GM23338 (cell line): ENCODE measurements around the gene ZKSCAN8. TPM values are rescaled to one million over a fixed set of nuclear protein-coding genes. Genes with fewer than 3 reads are reported as not detected.

Experiments
- ATAC-seq: fragments of 200-7000 bp; cut with Tn5 transposase; 3 replicates; pipeline ENCODE4 v1.9.1; 2020
- DNase-seq: peaks from one replicate; pipeline ENCODE4 v3.0.0-alpha.2; 2015; ENCODE audit warnings: low spot score
- H2AFZ ChIP-seq: fragments of 200-600 bp; sonication (generic); 2 replicates; pipeline ENCODE4 v1.8.0; 2016; ENCODE audit warnings: antibody characterized with exemption, mild to moderate bottlenecking, moderate library complexity
- H3F3A ChIP-seq: fragments of 200-600 bp; sonication (generic); replicated peaks from 2 replicates; pipeline ENCODE4 v1.8.0; 2017; ENCODE audit warnings: antibody characterized with exemption, mixed run types, low read depth
- H3K27ac ChIP-seq: fragments of 200-600 bp; sonication (generic); 2 replicates; pipeline ENCODE4 v1.6.1; 2016; ENCODE audit warnings: low read depth
- H3K27me3 ChIP-seq: fragments of 200-600 bp; sonication (generic); 2 replicates; pipeline ENCODE4 v1.8.0; 2016; ENCODE audit warnings: mild to moderate bottlenecking, mixed run types, moderate library complexity; ENCODE audit not compliant: insufficient read depth
- H3K36me3 ChIP-seq: fragments of 200-600 bp; sonication (generic); 2 replicates; pipeline ENCODE4 v1.8.0; 2016; ENCODE audit warnings: mild to moderate bottlenecking; ENCODE audit not compliant: insufficient read depth
- H3K4me1 ChIP-seq: fragments of 200-600 bp; sonication (generic); 2 replicates; pipeline ENCODE4 v1.8.0; 2016; ENCODE audit warnings: mild to moderate bottlenecking, moderate library complexity; ENCODE audit not compliant: insufficient read depth
- H3K4me2 ChIP-seq: fragments of 200-600 bp; sonication (generic); 2 replicates; pipeline ENCODE4 v1.7.1; 2017; ENCODE audit warnings: mixed run types
- H3K4me3 ChIP-seq: fragments of 200-600 bp; sonication (generic); 2 replicates; pipeline ENCODE4 v1.6.1; 2016; ENCODE audit warnings: mixed run types
- H3K79me2 ChIP-seq: fragments of 200-600 bp; sonication (generic); replicated peaks from 2 replicates; pipeline ENCODE4 v1.8.0; 2017; ENCODE audit warnings: mild to moderate bottlenecking; ENCODE audit not compliant: insufficient read depth
- H3K9me2 ChIP-seq: fragments of 200-600 bp; sonication (generic); 2 replicates; pipeline ENCODE4 v1.8.0; 2017; ENCODE audit not compliant: insufficient read depth
- H4K20me1 ChIP-seq: fragments of 200-600 bp; sonication (generic); replicated peaks from 2 replicates; pipeline ENCODE4 v1.8.0; 2017; ENCODE audit warnings: mild to moderate bottlenecking; ENCODE audit not compliant: insufficient read depth
- H3K27ac Mint-ChIP-seq: 2 replicates; pipeline ENCODE4 v1.8.0; 2020; ENCODE audit warnings: inconsistent platforms, mild to moderate bottlenecking, moderate library complexity, mixed read lengths
- H3K27me3 Mint-ChIP-seq: 3 replicates; pipeline ENCODE4 v1.8.0; 2022; ENCODE audit warnings: low read depth, mild to moderate bottlenecking, moderate library complexity, mixed read lengths, inconsistent platforms; ENCODE audit not compliant: insufficient read depth, poor library complexity
- H3K36me3 Mint-ChIP-seq: 3 replicates; pipeline ENCODE4 v1.8.0; 2021; ENCODE audit warnings: low read depth, mild to moderate bottlenecking, inconsistent platforms, moderate library complexity, mixed read lengths
- H3K4me1 Mint-ChIP-seq: 3 replicates; pipeline ENCODE4 v1.8.0; 2020; ENCODE audit warnings: mild to moderate bottlenecking, inconsistent platforms, mixed read lengths
- H3K4me3 Mint-ChIP-seq: 3 replicates; pipeline ENCODE4 v1.8.0; 2021; ENCODE audit warnings: moderate library complexity, mild to moderate bottlenecking, inconsistent platforms, mixed read lengths
- H3K9me3 Mint-ChIP-seq: 3 replicates; pipeline ENCODE4 v1.8.0; 2020; ENCODE audit warnings: moderate library complexity, mild to moderate bottlenecking, inconsistent platforms, mixed read lengths
- CREB1 ChIP-seq: fragments of 250-450 bp; sonication (Bioruptor Pico); IDR thresholded peaks from 2 replicates; pipeline ENCODE4 v1.5.0; 2020; ENCODE audit warnings: low read depth, mild to moderate bottlenecking, moderate library complexity
- EZH2phosphoT487 ChIP-seq: fragments of 200-600 bp; sonication (generic); IDR thresholded peaks from one replicate; pipeline ENCODE4 v1.8.1; 2018; ENCODE audit warnings: antibody characterized with exemption; ENCODE audit not compliant: unreplicated experiment
- JUNB ChIP-seq: IDR thresholded peaks from one replicate; pipeline ENCODE4 v1.6.1; 2016; ENCODE audit warnings: antibody characterized with exemption; ENCODE audit not compliant: unreplicated experiment
- NANOG ChIP-seq: IDR thresholded peaks from 2 replicates; pipeline ENCODE4 v1.6.1; 2016; ENCODE audit warnings: antibody characterized with exemption, borderline replicate concordance
- POLR2AphosphoS5 ChIP-seq: IDR thresholded peaks from 2 replicates; pipeline ENCODE4 v1.6.1; 2016; ENCODE audit warnings: antibody characterized with exemption, low read depth
- REST ChIP-seq: IDR thresholded peaks from one replicate; pipeline ENCODE4 v1.6.1; 2018; ENCODE audit warnings: antibody characterized with exemption; ENCODE audit not compliant: unreplicated experiment
- STAT1 ChIP-seq: IDR thresholded peaks from one replicate; pipeline ENCODE4 v1.6.1; 2016; ENCODE audit warnings: antibody characterized with exemption; ENCODE audit not compliant: unreplicated experiment
- ZNF114 ChIP-seq: fragments of 250-450 bp; sonication (Bioruptor Pico); IDR thresholded peaks from 2 replicates; pipeline ENCODE4 v1.5.0; 2020; ENCODE audit warnings: mild to moderate bottlenecking, moderate library complexity
- ZNF331 ChIP-seq: fragments of 250-450 bp; sonication (Bioruptor Pico); IDR thresholded peaks from 2 replicates; pipeline ENCODE4 v1.5.0; 2020; ENCODE audit warnings: low read depth, mild to moderate bottlenecking, moderate library complexity
- polyA plus RNA-seq: library from polyadenylated mRNA; unstranded; fragments of >200 nt; fragmentation: Nextera tagmentation; extraction: Ambion mirVana; gene quantifications from 2 replicates; pipeline ENCODE4 v1.2.1, GENCODE V29; 2016
- total RNA-seq: library from RNA; depleted of rRNA; stranded (reverse); fragments of >200 nt; shearing (Covaris generic); gene quantifications from 2 replicates; pipeline ENCODE4 v1.2.3, GENCODE V29; 2014
- TF ChIP-seq, protein P1 (sequence below): fragments of 250-450 bp; sonication (Bioruptor Pico); IDR thresholded peaks from 2 replicates; pipeline ENCODE4 v1.5.0; 2020; ENCODE audit warnings: mild to moderate bottlenecking, moderate library complexity
- TF ChIP-seq, protein P2 (sequence below): IDR thresholded peaks from 2 replicates; pipeline ENCODE4 v1.6.1; 2016; ENCODE audit warnings: antibody characterized with exemption

Gene ZKSCAN8
- total and polyA plus RNA-seq, 2 experiments from 2014 or later: 4.2 to 22.6 TPM

GRCh38 chr6:28152531-28152930 lies 10.8 kb downstream of the ZKSCAN8 start (continued):
- TF ChIP-seq, protein P1, sequence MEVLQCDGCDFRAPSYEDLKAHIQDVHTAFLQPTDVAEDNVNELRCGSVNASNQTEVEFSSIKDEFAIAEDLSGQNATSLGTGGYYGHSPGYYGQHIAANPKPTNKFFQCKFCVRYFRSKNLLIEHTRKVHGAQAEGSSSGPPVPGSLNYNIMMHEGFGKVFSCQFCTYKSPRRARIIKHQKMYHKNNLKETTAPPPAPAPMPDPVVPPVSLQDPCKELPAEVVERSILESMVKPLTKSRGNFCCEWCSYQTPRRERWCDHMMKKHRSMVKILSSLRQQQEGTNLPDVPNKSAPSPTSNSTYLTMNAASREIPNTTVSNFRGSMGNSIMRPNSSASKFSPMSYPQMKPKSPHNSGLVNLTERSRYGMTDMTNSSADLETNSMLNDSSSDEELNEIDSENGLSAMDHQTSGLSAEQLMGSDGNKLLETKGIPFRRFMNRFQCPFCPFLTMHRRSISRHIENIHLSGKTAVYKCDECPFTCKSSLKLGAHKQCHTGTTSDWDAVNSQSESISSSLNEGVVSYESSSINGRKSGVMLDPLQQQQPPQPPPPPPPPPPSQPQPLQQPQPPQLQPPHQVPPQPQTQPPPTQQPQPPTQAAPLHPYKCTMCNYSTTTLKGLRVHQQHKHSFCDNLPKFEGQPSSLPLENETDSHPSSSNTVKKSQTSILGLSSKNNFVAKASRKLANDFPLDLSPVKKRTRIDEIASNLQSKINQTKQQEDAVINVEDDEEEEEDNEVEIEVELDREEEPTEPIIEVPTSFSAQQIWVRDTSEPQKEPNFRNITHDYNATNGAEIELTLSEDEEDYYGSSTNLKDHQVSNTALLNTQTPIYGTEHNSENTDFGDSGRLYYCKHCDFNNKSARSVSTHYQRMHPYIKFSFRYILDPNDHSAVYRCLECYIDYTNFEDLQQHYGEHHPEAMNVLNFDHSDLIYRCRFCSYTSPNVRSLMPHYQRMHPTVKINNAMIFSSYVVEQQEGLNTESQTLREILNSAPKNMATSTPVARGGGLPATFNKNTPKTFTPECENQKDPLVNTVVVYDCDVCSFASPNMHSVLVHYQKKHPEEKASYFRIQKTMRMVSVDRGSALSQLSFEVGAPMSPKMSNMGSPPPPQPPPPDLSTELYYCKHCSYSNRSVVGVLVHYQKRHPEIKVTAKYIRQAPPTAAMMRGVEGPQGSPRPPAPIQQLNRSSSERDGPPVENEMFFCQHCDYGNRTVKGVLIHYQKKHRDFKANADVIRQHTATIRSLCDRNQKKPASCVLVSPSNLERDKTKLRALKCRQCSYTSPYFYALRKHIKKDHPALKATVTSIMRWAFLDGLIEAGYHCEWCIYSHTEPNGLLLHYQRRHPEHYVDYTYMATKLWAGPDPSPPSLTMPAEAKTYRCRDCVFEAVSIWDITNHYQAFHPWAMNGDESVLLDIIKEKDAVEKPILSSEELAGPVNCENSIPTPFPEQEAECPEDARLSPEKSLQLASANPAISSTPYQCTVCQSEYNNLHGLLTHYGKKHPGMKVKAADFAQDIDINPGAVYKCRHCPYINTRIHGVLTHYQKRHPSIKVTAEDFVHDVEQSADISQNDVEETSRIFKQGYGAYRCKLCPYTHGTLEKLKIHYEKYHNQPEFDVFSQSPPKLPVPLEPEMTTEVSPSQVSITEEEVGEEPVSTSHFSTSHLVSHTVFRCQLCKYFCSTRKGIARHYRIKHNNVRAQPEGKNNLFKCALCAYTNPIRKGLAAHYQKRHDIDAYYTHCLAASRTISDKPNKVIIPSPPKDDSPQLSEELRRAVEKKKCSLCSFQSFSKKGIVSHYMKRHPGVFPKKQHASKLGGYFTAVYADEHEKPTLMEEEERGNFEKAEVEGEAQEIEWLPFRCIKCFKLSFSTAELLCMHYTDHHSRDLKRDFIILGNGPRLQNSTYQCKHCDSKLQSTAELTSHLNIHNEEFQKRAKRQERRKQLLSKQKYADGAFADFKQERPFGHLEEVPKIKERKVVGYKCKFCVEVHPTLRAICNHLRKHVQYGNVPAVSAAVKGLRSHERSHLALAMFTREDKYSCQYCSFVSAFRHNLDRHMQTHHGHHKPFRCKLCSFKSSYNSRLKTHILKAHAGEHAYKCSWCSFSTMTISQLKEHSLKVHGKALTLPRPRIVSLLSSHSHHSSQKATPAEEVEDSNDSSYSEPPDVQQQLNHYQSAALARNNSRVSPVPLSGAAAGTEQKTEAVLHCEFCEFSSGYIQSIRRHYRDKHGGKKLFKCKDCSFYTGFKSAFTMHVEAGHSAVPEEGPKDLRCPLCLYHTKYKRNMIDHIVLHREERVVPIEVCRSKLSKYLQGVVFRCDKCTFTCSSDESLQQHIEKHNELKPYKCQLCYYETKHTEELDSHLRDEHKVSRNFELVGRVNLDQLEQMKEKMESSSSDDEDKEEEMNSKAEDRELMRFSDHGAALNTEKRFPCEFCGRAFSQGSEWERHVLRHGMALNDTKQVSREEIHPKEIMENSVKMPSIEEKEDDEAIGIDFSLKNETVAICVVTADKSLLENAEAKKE (CRISPR knock-in tag): no peak
- TF ChIP-seq CREB1 (CRISPR knock-in tag) (no peak), REST (no peak), NANOG (no peak), EZH2phosphoT487 (no peak), STAT1 (no peak)

DNA sequence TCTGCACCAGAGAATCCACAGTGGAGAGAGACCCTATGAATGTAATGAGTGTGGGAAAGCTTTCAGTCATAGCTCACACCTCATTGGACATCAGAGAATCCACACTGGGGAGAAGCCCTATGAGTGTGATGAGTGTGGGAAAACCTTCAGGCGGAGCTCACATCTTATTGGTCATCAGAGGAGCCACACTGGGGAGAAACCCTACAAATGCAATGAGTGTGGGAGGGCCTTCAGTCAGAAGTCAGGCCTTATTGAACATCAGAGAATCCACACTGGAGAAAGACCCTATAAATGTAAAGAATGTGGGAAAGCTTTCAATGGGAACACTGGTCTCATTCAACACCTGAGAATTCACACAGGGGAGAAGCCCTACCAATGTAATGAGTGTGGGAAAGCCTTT lies 11.9 kb downstream of the ZKSCAN8 start:
- Mint-ChIP-seq H3K36me3 (peaks cover 84% of the 10 kb centered on the region), H3K27me3 (no peaks in the 10 kb centered on the region), H3K27ac (no peak overlapping the region), H3K4me1 (no peaks in the 10 kb centered on the region), H3K4me3 (no peak overlapping the region), H3K9me3 (peaks cover 4% of the 10 kb centered on the region)
- Histone ChIP-seq H3K27ac (no peak overlapping the region), H3F3A (no peaks in the 10 kb centered on the region), H3K4me1 (no peaks in the 10 kb centered on the region), H3K4me2 (no peak overlapping the region), H4K20me1 (peaks cover 11% of the 10 kb centered on the region; the same call in 1 of the 2 replicates), H3K36me3 (peaks cover 71% of the 10 kb centered on the region), H3K4me3 (no peak overlapping the region), H2AFZ (no peak overlapping the region), H3K27me3 (no peaks in the 10 kb centered on the region), H3K79me2 (no peaks in the 10 kb centered on the region), H3K9me2 (no peaks in the 10 kb centered on the region)
- TF ChIP-seq, protein P2, sequence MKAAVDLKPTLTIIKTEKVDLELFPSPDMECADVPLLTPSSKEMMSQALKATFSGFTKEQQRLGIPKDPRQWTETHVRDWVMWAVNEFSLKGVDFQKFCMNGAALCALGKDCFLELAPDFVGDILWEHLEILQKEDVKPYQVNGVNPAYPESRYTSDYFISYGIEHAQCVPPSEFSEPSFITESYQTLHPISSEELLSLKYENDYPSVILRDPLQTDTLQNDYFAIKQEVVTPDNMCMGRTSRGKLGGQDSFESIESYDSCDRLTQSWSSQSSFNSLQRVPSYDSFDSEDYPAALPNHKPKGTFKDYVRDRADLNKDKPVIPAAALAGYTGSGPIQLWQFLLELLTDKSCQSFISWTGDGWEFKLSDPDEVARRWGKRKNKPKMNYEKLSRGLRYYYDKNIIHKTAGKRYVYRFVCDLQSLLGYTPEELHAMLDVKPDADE: no peak
- TF ChIP-seq CREB1 (CRISPR knock-in tag) (no peak), POLR2AphosphoS5 (no peak), REST (no peak), NANOG (no peak), JUNB (no peak), ZNF331 (CRISPR knock-in tag) (no peak), ZNF114 (CRISPR knock-in tag) (no peak)
- no peak for DNase-seq
- ATAC-seq: no peak
